ENCODE data around the gene SLC4A9.
A peak's percentile ranks its signal among the peaks of the same experiment; 100 is the strongest.

SLC4A9 gene

DNA sequence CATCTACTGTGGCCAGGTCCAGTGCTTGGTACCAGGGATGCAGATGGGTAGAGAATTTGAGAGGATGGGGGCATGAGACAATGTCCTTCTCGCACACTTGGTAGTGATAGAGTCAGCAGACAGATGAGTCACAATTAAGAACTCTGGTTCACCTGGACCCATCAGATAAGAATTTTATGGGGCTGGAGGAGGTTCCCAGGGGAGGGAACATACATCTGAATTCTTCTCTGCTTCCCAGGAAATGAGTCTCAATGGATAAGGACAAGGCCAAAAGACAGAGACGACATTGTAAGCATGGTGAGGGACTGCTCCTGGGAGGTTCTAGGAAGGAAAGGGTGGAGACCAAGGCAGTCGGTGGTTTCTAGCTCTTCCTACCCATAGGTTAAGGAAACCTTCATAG lies 5.3 kb downstream of the SLC4A9 start:
- TF ChIP-seq CTCF (IDR thresholded peaks at IDR 0.05; ENCODE audit: low read depth, low read length, missing control alignments), result no peak
- no peak for DNase-seq (ENCODE audit: low read depth)
- no peak overlapping the region for H3K4me3 ChIP-seq (ENCODE audit: low read depth, low read length)

GRCh38 chr5:140365941-140366340 lies 5.9 kb downstream of the SLC4A9 start:
- DNase-seq (ENCODE audit: low read depth), result no peak
- TF ChIP-seq CTCF (IDR thresholded peaks at IDR 0.05; ENCODE audit: low read depth, low read length, missing control alignments), result no peak
- H3K4me3 ChIP-seq (ENCODE audit: low read depth, low read length), result no peak overlapping the region

GRCh38 chr5:140366589-140367255 lies 6.7 kb downstream of the SLC4A9 start:
- no peak for DNase-seq (ENCODE audit: low read depth)
- no peak for TF ChIP-seq CTCF (IDR thresholded peaks at IDR 0.05; ENCODE audit: low read depth, low read length, missing control alignments)
- H3K4me3 ChIP-seq (ENCODE audit: low read depth, low read length), result no peak overlapping the region

DNA sequence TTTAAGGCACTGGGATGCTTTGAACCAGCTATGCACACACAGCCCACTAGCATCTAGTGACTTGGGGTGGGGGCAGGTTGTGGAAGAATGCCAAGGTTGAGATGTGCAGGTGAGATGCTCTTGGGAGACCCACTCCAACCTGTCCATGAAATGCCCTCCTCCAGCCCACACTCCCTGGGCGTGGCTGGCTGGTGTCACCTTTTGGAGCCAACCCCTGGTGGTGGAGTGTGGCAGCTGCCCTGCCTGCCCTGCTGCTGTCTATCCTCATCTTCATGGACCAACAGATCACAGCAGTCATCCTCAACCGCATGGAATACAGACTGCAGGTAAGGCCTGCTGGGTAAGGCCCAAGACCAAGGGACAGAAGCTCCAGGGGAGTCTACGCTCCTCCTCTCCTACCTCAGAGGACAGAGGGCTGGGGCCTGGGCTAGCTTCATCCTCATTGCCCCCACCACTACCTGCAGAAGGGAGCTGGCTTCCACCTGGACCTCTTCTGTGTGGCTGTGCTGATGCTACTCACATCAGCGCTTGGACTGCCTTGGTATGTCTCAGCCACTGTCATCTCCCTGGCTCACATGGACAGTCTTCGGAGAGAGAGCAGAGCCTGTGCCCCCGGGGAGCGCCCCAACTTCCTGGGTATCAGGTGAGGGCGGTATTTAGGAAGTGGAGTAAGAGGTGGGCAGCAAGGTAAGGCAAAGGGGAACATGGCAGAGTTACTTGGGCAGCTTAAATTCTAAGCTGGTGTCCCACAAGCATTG lies 7.4 kb downstream of the SLC4A9 start:
- no peak for TF ChIP-seq CTCF (IDR thresholded peaks at IDR 0.05; ENCODE audit: low read depth, low read length, missing control alignments)
- no peak for DNase-seq (ENCODE audit: low read depth)
- no peak overlapping the region for H3K4me3 ChIP-seq (ENCODE audit: low read depth, low read length)

- no peak for TF ChIP-seq CTCF (IDR thresholded peaks at IDR 0.05; ENCODE audit: low read depth, low read length, missing control alignments)
- DNase-seq (ENCODE audit: low read depth), result no peak
- no peak overlapping the region for H3K4me3 ChIP-seq (ENCODE audit: low read depth, low read length)
These were observed 11.6 kb downstream of the SLC4A9 start for GRCh38 chr5:140371356-140372151.

- no peak for DNase-seq (ENCODE audit: low read depth)
- H3K4me3 ChIP-seq (ENCODE audit: low read depth, low read length), result no peak overlapping the region
These were observed 13.0 kb downstream of the SLC4A9 start for GRCh38 chr5:140372971-140373487.

More at GRCh38 chr5:140372971-140373487, 13.0 kb downstream of the SLC4A9 start:
- TF ChIP-seq CTCF (IDR thresholded peaks at IDR 0.05; ENCODE audit: low read depth, low read length, missing control alignments), result peak; percentile 89

Data from GM12864 (cell line).